ENCODE data around the gene AUH.
"Not testable (repeated sequence)": the region's sequence is repeated elsewhere in the genome, so short reads cannot be mapped to it uniquely, and the experiment has no call there.

Gene AUH

GRCh38 chr9:91361291-91362050 is at the start of gene AUH:
Gene AUH (minus strand): TSS chr9:91361918. CDS start chr9:91361889, 29 bp downstream.
- DNase-seq (ENCODE audit: low read depth) = peak; percentile 79

- DNase-seq (ENCODE audit: low read depth) = no peak
These were observed 49.5 kb upstream of the AUH start for GRCh38 chr9:91411096-91411771.

GRCh38 chr9:91410161-91410560 is 48.4 kb upstream of the AUH start:
- DNase-seq (ENCODE audit: low read depth) = no peak

GRCh38 chr9:91408475-91408874 is 46.8 kb upstream of the AUH start:
- no peak for DNase-seq (ENCODE audit: low read depth)

- no peak for DNase-seq (ENCODE audit: low read depth)
These were observed 46.0 kb upstream of the AUH start for GRCh38 chr9:91407580-91408318.

GRCh38 chr9:91405343-91406077 is 43.8 kb upstream of the AUH start:
- DNase-seq (ENCODE audit: low read depth) = no peak

- DNase-seq (ENCODE audit: low read depth) = no peak
These were observed 42.2 kb upstream of the AUH start for GRCh38 chr9:91403665-91404543.

GRCh38 chr9:91398926-91399325 is 37.2 kb upstream of the AUH start:
- no peak for DNase-seq (ENCODE audit: low read depth)

GRCh38 chr9:91395553-91396471 is 34.1 kb upstream of the AUH start:
- no peak for DNase-seq (ENCODE audit: low read depth)

- no peak for DNase-seq (ENCODE audit: low read depth)
These were observed 33.4 kb upstream of the AUH start for GRCh38 chr9:91395106-91395552.

- DNase-seq (ENCODE audit: low read depth) = no peak
These were observed 32.1 kb upstream of the AUH start for GRCh38 chr9:91393826-91394225.

GRCh38 chr9:91392435-91392834 is 30.7 kb upstream of the AUH start:
- DNase-seq (ENCODE audit: low read depth) = no peak

GRCh38 chr9:91391818-91392217 is 30.1 kb upstream of the AUH start:
- DNase-seq (ENCODE audit: low read depth) = no peak

- no peak for DNase-seq (ENCODE audit: low read depth)
These were observed 29.7 kb upstream of the AUH start for GRCh38 chr9:91391412-91391811.

GRCh38 chr9:91389686-91390085 is 28.0 kb upstream of the AUH start:
- not testable (repeated sequence) for DNase-seq (ENCODE audit: low read depth)

- no peak for DNase-seq (ENCODE audit: low read depth)
These were observed 25.0 kb upstream of the AUH start for GRCh38 chr9:91386765-91387164.

GRCh38 chr9:91384954-91385353 is 23.2 kb upstream of the AUH start:
- DNase-seq (ENCODE audit: low read depth) = no peak

GRCh38 chr9:91383577-91383976 is 21.9 kb upstream of the AUH start:
- no peak for DNase-seq (ENCODE audit: low read depth)

- DNase-seq (ENCODE audit: low read depth) = no peak
These were observed 20.6 kb upstream of the AUH start for GRCh38 chr9:91382298-91382697.

- no peak for DNase-seq (ENCODE audit: low read depth)
These were observed 17.7 kb upstream of the AUH start for GRCh38 chr9:91379426-91379825.

Data from activated gamma-delta T cell treated with anti-CD3 and anti-CD28 coated beads, Interleukin-2, amount 50 U/mL, for 16 hours (primary cell).